SK-N-MC (cell line): Measurements from ENCODE around the gene TASP1.

Experiments
- EZH2 ChIP-seq: fragments of 200-600 bp; sonication (generic); IDR thresholded peaks from one replicate; pipeline ENCODE4 v1.6.1; 2017; ENCODE audit warnings: antibody characterized with exemption
- POLR2AphosphoS5 ChIP-seq: IDR thresholded peaks from 2 replicates; pipeline ENCODE4 v1.6.1; 2012; ENCODE audit warnings: mild to moderate bottlenecking, low read depth, low read length, borderline replicate concordance

DNA sequence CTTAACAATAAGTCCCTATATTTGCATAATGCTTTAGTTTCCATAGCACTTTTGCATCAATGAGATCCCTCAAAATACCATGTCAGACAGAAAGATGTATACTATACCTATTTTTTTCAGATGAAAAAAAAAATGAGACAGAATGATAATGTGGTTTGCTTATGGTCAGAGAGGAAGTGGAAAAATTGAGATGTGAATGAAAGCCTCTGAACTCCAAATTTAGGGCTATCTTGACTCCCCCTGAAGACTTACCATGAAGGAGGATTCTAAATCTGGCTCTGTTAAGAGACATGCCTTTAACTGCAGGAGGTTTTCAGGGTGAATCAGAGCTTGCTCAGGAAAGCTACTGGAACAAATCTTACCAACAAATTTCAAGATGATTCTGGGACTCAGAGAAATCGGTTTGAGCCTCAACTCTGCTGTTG lies 241.4 kb downstream of the TASP1 start:
- TF ChIP-seq EZH2: no peak
- no peak for TF ChIP-seq POLR2AphosphoS5
